ENCODE measurements around the gene IL13.

DNA sequence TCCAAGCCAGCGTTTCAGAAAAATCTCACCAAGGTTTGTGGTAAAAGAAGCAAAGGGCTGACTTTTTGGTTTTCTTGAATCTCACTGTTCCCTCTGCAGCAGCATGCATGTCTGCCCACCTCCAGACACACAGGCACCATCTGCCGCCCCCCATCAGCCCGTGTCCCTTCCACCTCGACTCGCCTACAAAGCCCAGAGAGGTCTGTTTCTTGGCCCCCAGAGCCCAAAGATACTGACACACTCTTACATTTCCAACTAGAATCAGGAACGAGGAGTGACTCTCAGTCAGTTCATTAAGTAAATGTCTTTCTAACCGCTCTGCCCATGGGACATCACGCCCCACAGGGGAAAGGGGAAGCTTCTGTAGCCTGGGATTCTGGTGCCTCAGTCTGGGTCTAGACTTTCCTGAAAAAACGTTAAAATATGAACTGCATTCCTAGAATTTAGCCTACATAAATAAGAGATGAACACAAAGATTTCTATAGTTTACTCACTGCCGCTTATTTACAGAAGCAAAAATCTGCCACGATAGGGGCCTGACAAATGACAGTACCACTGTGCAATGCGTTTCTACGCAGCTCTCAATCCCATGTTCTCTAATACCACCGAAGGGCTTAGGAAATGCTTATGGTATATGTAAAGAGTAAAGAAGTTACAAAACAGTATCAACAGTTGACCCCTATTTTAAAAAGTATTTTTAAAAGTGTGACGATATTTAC is 19.9 kb downstream of the IL13 start:
- TF ChIP-seq ZNF274 (IDR thresholded peaks at IDR 0.05; ENCODE audit: low read depth, low read length): no peak
- TF ChIP-seq YY1 (IDR thresholded peaks at IDR 0.05; ENCODE audit: insufficient read depth, insufficient read length): no peak
- TF ChIP-seq SUZ12 (IDR thresholded peaks at IDR 0.05; ENCODE audit: extremely low read depth, insufficient read depth, insufficient read length): no peak
